PC-9 (cell line): ENCODE measurements around the gene CCDC138.

Experiments
- EZH2 ChIP-seq: fragments of 200-600 bp; sonication (generic); IDR thresholded peaks from 2 replicates; pipeline ENCODE4 v1.8.0; 2017; ENCODE audit warnings: antibody characterized with exemption, low read depth
- TF ChIP-seq, protein P1 (sequence below): fragments of 200-600 bp; sonication (generic); conservative IDR thresholded peaks from 2 replicates; pipeline ENCODE4 v1.6.1; 2017; ENCODE audit warnings: mixed run types, antibody characterized with exemption, mild to moderate bottlenecking, moderate library complexity

DNA sequence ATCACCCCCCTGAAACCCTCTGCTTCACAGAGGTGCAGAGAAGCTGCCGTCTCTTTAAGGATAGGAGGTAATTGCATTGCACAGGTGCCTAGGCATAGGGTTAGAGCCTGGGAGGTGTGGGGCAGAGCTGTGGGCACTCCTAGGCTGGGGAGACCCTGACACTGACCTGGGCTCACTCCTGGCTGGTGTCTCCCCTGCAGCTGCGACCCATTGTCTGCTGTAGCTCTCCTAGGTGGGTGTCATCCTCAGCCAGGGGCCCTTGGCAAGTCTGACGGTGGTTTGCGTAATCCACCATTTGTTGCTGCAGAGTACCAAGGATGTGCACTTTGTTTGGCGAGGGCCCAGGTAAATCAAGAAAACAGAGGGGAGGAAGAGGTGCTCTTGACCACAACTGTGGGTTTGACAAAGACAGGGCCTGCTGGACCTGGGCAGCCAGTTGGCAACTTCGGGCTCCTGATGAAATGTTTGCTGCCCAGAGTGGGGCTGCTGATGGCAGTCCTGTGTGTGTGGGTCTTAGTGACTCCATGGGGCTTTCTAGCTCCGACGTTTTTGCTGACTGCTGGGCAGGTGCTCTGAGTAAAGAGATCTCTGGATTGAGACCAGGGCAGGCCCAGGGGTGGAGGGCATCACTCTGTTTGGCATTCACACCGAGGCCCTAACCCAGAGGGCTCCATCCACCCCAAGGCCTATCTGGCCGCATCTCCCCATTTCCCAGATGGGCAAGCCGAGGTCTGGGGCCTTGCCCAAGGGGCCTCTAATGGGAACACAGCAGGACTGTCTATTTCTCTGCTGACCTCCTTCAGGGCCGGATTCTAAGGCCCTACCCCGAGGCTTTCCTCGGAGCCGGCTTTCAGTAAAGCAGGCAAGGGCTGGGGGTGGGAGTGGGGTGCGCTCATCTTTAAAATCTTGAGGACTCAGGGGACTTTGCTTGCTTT is 134.8 kb downstream of the CCDC138 start:
- TF ChIP-seq, protein P1, sequence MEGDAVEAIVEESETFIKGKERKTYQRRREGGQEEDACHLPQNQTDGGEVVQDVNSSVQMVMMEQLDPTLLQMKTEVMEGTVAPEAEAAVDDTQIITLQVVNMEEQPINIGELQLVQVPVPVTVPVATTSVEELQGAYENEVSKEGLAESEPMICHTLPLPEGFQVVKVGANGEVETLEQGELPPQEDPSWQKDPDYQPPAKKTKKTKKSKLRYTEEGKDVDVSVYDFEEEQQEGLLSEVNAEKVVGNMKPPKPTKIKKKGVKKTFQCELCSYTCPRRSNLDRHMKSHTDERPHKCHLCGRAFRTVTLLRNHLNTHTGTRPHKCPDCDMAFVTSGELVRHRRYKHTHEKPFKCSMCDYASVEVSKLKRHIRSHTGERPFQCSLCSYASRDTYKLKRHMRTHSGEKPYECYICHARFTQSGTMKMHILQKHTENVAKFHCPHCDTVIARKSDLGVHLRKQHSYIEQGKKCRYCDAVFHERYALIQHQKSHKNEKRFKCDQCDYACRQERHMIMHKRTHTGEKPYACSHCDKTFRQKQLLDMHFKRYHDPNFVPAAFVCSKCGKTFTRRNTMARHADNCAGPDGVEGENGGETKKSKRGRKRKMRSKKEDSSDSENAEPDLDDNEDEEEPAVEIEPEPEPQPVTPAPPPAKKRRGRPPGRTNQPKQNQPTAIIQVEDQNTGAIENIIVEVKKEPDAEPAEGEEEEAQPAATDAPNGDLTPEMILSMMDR = no peak
- TF ChIP-seq EZH2 = no peak
